CD4-positive, alpha-beta T cell treated with Interleukin-15 for 1 hour (primary cell): ENCODE measurements around the gene PRDM11.

Experiments used
- DNase-seq: peaks from one replicate; pipeline ENCODE4 v3.0.0-alpha.2; 2020

PRDM11 gene

GRCh38 chr11:45212566-45213315 is 66.3 kb downstream of the PRDM11 start:
- DNase-seq: no peak

GRCh38 chr11:45213316-45213665 is 66.9 kb downstream of the PRDM11 start:
- DNase-seq: no peak

DNA sequence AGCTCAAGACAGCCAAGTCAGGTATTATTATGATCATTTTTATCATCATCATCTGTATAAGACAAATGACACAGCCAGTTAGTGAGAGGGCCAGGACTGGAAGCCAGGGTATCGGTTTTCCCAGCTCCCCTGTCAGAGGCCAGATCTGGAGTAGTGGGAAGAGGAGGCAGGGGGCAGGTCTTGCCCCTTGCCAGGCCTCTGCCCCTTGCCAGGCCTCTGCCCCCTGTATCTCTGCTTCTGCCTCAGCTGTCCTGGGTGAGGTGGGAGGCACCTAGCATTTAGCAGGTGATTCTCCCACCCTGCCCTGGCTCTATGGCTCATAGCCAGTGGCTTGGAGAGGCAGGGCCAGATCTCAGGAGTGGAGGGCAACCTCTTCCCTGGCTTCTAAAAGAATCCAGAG is 67.3 kb downstream of the PRDM11 start:
- no peak for DNase-seq

GRCh38 chr11:45215098-45215865 is 68.8 kb downstream of the PRDM11 start:
- no peak for DNase-seq

DNA sequence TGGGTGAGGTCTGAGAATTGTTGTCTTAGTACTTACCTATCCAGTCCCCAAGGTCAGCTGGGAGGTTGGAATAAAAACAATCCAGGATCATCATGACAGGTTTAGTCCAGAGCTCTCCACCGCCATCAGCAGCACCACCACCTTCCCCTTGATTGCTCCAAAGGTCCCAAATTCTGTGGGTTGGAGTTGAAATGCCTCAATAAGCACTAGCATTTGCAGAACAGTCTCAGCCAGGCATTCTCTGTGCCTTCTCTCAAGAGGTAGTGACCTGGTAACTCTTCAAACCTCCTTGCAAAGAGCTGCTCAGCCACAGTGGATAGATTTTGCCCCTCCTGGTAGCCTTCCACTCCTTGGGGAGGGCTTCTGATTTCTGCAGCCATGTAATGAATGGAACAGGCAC is 69.6 kb downstream of the PRDM11 start:
- no peak for DNase-seq

- DNase-seq: no peak
These were observed 70.5 kb downstream of the PRDM11 start for GRCh38 chr11:45216901-45217300.

- no peak for DNase-seq
These were observed 71.6 kb downstream of the PRDM11 start for GRCh38 chr11:45217991-45218390.

GRCh38 chr11:45218705-45219104 is 72.3 kb downstream of the PRDM11 start:
- no peak for DNase-seq

DNA sequence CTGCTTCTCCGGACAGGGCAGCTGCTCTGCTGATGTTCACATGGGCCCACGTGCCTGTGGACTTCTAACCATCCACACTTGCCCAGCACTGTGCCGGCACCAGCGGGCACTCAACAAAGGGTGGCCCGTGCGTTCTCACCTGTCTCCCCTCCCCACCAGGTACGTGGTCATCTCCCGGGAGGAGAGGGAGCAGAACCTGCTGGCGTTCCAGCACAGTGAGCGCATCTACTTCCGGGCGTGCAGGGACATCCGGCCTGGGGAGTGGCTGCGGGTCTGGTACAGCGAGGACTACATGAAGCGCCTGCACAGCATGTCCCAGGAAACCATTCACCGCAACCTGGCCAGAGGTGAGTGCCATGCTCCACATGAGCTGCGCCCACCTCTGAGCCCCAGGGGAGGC is 73.0 kb downstream of the PRDM11 start:
- DNase-seq: no peak

DNA sequence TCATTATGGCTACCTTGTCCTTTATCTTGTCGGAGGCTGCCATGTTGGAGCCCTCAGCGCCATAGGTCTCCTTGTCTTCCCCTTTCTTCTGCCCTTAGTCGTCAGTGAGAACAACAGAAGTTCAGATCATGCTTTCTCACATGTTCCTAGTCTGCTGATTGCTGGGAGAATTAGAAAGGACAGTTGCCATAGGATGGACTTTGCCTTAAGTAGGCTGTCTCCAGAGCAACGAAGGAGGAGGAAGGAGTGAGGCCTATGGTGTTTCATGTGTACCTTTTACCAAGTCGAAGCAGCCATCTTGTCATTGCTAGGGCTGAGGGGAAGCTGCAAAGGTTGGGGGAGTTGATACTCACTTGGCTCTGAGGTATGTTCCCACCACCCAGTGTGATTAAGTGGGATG is 77.1 kb downstream of the PRDM11 start:
- no peak for DNase-seq

DNA sequence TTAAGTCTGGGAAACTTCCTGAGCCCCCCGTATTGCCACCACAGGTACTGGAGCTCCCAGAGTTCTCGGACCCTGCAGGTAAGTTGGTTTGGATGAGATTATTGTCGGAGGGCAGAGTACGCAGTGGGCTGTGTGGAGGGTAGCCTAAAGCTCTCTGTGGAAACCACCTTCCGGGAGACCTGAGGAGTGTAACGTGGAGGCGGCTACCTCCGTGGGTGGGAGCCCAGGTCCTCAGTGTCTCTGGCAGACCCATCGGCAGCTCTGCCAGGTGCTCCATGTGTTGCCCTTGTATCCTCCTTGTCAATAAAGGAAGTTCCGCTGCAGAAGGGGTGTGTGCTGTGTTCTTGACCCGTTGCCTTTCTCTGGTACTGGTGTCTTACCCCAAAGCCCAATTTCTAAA is 78.3 kb downstream of the PRDM11 start:
- no peak for DNase-seq

DNA sequence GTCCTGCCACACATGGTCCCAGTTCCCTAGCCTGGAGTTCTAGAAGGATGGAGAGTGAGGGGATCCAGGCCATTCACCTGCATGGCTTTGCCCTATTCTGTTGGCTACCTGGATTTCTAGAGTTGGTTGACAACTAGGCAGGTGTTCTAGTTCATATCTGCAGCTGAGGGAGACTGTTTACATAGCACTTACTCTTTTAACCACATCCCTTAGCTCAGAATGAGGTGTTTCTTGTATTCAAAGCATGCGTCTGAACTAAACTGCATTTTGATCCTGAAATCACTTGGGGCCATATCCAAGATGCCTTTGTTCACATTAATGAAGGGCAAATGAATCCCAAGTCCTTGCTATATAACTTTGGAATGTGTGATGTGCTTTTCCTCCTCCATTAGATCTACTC is 78.8 kb downstream of the PRDM11 start:
- no peak for DNase-seq

DNA sequence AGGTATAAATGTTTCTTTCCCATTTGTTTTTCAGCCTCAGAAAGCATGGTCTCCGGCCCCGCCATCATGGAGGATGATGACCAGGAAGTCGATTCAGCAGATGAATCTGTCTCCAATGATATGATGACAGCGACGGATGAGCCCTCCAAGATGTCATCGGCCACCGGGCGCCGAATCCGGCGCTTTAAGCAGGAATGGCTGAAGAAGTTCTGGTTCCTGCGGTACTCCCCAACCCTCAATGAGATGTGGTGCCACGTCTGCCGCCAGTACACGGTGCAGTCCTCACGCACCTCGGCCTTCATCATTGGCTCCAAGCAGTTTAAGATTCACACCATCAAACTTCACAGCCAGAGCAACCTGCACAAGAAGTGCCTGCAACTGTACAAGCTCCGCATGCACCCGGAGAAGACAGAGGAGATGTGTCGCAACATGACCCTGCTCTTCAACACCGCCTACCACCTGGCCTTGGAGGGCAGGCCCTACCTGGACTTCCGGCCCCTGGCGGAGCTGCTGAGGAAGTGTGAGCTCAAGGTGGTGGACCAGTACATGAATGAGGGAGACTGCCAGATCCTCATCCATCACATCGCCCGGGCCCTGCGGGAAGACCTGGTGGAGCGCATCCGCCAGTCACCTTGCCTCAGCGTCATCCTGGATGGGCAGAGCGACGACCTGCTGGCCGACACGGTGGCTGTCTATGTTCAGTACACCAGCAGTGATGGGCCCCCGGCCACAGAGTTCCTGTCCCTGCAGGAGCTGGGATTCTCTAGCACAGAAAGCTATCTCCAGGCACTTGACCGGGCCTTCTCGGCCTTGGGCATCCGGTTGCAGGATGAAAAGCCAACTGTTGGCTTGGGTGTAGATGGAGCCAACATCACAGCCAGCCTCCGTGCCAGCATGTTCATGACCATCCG is 79.8 kb downstream of the PRDM11 start:
- DNase-seq: no peak

- DNase-seq: no peak
These were observed 80.5 kb downstream of the PRDM11 start for GRCh38 chr11:45226901-45227300.

DNA sequence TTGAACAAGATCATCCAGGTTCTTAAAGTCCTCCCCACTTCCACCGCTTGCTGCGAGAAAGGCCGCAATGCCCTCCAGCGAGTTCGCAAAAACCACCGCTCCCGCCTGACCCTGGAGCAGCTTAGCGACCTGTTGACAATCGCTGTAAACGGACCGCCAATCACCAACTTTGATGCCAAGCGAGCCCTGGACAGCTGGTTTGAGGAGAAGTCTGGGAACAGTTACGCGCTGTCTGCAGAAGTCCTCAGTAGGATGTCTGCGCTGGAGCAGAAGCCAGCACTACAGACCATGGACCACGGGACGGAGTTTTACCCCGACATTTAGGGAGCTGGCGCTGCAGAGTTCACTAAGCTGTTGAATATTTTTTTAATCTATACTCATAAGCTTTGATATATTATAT is 81.4 kb downstream of the PRDM11 start:
- no peak for DNase-seq

DNA sequence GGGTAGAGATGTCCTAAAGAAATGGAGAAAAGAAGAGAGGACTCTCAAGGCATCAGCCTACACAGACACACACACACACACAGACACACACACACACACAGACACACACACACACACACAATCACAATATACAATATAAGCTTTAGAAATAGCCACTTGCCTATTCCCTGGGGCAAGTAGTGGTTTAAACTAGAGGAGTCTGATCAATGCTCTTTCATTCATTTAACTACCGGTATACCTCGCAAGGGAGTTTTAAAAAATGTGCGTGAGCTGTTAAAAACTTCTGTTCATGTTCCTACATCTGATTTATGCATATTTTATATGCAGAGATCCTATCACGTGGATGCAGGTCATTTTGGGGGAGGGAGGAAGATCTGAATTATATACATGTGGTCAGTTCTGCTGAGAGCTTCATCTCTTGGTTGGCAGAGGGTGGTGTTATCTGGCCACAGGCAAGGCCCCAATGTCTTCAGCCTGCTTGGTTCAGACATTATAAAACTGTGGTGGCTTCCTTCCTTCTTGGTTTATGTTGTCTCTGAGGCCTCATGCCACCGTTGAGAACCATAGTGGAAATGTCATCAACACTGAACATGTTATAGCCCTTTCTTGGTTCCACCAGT is 83.1 kb downstream of the PRDM11 start:
- no peak for DNase-seq

DNA sequence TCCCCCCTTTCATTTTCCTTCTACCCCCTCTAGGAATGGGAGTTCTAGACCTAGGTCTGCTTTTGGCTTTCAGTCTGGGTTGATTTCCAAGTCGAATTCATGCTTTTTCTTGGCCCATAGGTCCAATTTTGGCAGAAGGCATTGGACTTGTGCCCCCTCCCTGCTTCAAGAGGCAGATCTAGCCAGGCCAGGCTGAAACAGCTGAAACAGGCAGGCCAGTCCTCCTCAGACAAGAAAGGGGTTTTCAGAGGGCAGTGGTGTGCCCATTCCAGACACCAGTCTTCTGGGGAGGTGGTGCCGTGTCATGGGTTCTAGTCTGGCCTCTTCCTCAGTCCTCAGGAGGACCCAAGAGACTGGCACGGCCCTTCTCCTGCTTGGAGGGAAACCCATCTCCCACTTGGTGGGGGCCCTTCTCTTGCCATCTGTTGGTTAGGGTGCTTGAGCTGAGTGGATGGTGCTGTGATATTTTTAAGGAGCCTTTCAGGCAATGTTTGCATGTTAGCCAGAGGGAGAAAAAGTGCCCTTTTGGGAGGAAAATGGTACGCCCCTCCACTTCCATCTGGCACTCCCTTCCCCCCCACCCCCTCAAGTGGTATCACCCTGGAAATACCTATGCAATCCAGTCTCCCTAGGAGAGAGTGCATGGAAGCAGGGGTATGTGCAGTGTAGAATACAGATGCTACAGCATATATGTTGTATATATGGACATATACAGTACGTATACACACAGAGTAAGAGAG is 86.1 kb downstream of the PRDM11 start:
- DNase-seq: no peak

DNA sequence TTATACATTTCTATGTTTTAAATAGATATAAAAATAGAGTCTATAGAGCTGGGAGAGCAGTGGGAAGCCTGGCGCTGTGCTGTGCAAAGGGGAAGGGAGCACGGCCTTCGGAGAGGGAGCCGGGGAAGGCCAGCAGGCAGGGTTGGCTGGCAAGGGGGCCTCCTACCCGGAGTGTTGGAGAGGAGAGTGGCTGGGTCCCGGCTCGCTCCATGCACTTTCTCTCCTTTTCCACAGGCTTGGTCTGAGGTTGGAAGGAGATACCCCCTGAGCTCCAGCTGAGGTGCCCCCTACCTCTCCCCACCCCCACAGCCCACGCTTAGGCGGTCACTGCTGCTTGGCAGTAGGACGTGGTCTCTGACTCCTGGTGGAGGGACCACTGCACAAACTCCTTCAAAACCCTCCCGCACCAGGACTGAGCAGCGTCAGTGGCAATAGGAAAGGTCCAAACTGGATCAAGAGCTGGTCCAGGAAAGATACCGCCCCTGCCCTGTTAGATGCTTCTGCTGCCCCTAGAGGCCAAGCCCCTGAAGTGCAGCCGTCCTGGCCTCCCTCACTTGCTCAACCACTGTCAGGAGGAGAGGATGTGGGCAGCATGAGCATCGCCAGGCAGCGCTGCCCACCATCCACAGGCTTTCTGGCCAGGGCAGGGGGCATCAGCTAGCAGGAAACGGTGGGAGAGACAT is 86.8 kb downstream of the PRDM11 start:
- peak; percentile 43 for DNase-seq

GRCh38 chr11:45233804-45234170 is 87.3 kb downstream of the PRDM11 start:
- no peak for DNase-seq

DNA sequence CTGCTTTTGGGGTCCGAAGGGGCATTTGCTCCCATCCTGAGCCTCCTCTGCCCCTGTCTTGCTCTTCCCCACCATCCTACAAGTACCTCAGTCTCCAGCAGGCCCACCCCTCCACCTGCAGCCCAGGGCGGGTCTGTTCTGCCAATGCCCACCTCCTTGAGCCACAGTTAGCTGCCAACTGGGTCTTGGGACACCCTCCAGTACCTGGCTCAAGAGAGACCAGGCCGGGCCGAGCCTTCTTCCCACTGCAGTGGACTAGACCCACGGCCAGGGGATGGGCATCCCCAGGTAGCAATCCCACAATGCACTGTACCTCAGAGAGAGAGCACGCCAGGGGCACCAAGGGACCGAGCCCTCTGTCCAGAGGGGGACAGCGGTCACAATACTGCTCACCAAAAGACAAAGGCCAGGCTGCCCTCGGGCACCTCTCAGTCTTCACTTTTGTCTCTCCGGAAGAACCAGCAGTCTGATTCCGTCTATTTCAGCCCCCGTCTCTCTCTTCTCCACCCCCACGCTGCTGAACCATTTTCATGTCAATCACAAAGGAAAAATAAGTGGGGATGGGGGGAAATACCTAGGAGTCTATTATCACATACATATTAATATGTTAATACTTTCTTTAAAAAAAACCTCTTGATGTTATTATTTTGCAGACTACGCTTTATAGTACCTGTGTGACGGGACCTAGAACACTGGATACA is 88.0 kb downstream of the PRDM11 start:
- DNase-seq: no peak

- no peak for DNase-seq
These were observed 91.4 kb downstream of the PRDM11 start for GRCh38 chr11:45237711-45238315.
